ENCODE measurements around the gene CDYL. TPM values are rescaled to one million over a fixed set of nuclear protein-coding genes. Genes with fewer than 3 reads are reported as not detected.

CDYL gene
- total RNA-seq, 1 donor, result 48.4 TPM

- no peak for DNase-seq (ENCODE audit: low read depth)
- TF ChIP-seq CTCF (IDR thresholded peaks at IDR 0.05; ENCODE audit: insufficient read depth, low read length), result no peak
- no peak overlapping the region for H3K4me3 ChIP-seq (ENCODE audit: low read depth, low read length)
Observed at GRCh38 chr6:4973415-4973814, 197.2 kb downstream of the CDYL start.

- no peak overlapping the region for H3K4me3 ChIP-seq (ENCODE audit: low read depth, low read length)
- TF ChIP-seq CTCF (IDR thresholded peaks at IDR 0.05; ENCODE audit: insufficient read depth, low read length), result no peak
- DNase-seq (ENCODE audit: low read depth), result peak; percentile 68
Observed at GRCh38 chr6:4973982-4974745, 198.0 kb downstream of the CDYL start.

DNA sequence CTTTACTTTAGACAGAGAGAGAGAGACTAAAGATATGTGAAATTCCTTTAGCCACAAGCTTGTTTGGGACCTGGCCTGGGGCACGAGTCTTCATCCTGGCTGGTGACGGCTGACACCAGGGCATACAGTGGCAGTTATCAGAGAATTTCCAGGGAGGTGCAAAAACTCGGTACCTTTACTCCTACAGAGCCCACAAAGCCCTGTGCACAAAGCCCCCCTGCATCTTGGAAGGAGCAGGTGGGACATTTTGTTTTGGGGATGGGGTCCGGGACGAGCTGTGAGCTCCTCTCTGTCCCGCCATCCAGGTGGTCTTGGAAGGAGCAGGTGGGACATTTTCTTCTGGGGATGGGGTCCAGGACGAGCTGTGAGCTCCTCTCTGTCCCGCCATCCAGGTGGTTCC is 198.8 kb downstream of the CDYL start:
- no peak for TF ChIP-seq CTCF (IDR thresholded peaks at IDR 0.05; ENCODE audit: insufficient read depth, low read length)
- no peak for DNase-seq (ENCODE audit: low read depth)
- H3K4me3 ChIP-seq (ENCODE audit: low read depth, low read length), result no peak overlapping the region

DNA sequence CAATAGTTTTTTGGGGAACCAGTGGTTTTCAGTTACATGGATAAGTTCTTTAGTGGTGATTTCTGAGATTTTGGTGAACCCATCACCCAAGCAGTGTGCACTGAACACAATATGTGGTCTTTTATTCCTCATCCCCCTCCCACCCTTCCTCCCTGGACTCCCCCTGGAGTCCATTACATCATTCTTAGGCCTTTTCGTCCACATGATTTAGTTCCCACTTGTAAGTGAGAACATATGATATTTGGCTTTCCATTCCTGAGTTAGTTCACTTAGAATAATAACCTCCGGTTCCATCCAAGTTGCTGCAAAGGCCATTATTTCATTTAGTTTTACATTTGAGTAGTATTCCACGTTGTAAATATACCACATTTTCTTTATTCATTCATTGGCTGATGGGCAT is 199.3 kb downstream of the CDYL start:
- TF ChIP-seq CTCF (IDR thresholded peaks at IDR 0.05; ENCODE audit: insufficient read depth, low read length), result no peak
- H3K4me3 ChIP-seq (ENCODE audit: low read depth, low read length), result no peak overlapping the region
- no peak for DNase-seq (ENCODE audit: low read depth)

DNA sequence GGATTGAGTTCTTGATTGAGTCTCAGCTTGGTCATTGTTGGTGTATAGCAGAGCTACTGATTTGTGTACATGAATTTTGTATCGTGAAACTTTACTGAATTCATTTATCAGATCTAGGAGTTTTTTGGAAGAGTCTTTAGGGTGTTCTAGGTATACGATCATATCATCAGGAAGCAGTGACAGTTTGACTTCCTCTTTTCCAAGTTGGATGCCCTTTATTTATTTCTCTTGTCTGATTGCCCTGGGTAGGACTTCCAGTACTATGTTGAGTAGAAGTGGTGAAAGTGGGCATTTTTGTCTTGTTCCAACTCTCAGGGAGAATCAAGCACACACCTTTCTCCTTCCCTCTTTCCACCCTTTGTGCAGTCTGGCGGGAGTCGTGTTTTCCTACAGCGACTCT is 201.3 kb downstream of the CDYL start:
- no peak for TF ChIP-seq CTCF (IDR thresholded peaks at IDR 0.05; ENCODE audit: insufficient read depth, low read length)
- DNase-seq (ENCODE audit: low read depth), result no peak
- no peak overlapping the region for H3K4me3 ChIP-seq (ENCODE audit: low read depth, low read length)

- H3K4me3 ChIP-seq (ENCODE audit: low read depth, low read length), result no peak overlapping the region
- no peak for TF ChIP-seq CTCF (IDR thresholded peaks at IDR 0.05; ENCODE audit: insufficient read depth, low read length)
- DNase-seq (ENCODE audit: low read depth), result no peak
Observed at GRCh38 chr6:4979426-4979825, 203.2 kb downstream of the CDYL start.

DNA sequence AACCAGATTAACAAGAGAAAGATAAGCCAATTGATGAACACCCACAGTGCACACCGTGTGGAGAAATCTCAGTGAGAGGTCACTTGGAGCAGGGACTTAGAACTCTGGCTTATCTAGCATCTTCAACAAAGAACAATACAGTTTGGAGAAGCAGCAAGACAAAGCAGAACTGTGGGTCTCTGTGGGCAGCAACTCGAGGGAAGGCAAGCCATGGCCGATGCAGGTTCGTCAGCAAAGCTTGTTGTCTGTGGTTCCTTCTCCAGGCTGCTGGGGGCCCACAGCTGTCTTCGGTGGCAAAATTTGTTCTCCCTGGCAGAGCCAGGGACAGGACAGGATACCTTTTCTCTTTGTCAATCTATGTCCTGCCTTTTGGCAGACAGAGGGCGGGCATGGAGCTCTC is 205.6 kb downstream of the CDYL start:
- no peak overlapping the region for H3K4me3 ChIP-seq (ENCODE audit: low read depth, low read length)
- DNase-seq (ENCODE audit: low read depth), result no peak
- no peak for TF ChIP-seq CTCF (IDR thresholded peaks at IDR 0.05; ENCODE audit: insufficient read depth, low read length)

Measured in fibroblast of the aortic adventitia (primary cell).